ENCODE results near the gene BPIFB1.
A peak's percentile ranks its signal among the peaks of the same experiment; 100 is the strongest.

Gene BPIFB1

DNA sequence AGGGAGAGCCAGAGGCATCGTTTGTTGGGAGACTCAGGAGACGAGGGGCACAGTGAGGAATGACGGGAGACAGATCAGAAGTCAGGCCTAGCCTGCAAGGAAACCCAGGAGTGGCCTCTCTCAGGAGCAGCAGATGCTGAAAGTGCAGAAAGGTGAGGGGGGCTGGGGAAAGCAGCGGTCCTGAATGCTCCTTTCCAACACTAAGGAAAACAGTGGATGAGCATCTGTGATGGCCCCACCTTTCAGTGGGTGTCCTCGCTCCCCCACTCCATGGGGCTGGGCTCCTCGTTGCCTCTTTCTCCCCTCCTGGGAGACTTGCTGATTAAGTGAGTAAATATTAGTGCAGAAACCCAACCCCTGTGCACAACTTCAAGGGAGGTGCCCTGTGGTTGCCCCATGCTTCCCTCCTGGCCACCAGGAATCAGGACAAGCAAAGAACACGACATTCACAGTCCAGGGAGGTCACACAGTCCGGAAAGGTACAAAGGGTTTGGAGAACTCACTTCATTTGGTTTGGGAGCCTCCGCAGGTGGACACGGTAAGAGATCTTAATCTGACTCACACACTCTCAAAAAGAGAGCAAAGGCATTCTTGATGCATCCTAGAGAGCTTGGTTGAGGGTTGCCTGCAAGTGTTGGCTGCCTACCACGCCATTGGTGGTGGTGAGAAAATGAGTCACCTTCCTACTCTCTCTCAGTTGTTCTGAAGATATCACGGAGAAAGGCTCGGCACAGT is 9.7 kb upstream of the BPIFB1 start:
- DNase-seq (no peak), ATAC-seq (peak; percentile 43)

DNA sequence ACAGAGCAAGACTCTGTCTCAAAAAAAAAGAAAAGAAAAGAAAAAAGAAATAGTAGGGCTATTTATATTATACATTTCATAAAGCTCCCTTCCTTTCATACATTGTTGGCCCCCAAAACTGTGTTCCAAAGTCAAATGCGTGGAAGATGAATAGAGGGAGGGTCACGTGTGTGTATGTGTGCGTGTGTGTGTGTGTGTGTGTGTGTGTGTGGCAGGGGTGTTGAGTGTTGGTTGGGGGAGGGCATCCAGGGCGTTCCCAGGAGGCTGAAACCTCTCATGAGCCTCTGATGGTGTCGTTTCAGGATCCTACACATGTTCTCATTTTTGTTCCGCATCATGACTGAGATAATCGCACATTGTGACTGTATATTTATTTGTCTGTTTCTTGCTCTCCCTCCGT is 7.8 kb upstream of the BPIFB1 start:
- ATAC-seq (no peak), DNase-seq (no peak)

GRCh38 chr20:33275871-33276270 is 7.1 kb upstream of the BPIFB1 start:
- ATAC-seq: no peak
- no peak for DNase-seq

DNA sequence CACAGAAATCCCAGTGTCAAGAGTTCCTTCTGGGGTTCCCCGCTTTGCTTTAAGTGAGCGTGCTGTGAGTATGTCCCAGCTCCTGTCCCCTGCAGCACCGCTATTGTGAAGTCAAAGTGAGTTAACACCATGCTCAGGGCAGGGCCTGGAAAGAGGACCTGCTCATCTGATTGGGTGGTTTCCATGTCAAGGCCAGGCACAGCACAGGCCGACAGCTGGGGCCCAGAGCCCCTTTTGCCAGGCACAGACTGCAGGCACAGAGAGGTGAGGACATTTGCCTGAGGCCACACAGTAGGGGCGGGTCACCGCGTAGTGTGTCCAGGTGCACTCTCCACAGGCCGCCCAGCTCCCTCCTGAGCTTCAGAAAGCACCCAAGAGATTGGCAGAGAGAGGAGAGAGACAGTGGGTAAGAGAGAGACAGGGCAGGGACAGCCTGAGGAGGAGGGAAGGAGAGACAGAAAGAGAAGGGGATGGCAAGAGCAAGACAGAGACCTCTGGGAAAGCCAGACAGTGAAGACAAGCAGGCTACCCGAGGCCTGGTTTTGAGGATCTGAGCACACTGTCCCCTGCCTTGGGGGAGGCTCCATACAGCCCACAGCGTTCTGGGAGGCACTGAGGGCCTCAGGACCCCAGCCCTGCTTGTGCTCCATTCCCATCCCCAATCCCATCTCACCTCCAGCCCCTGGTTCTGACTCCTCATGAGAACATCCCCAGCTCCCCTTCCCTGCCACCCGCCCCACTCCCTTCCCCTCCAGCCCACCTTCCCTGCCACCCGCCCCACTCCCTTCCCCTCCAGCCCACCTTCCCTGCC is 6.5 kb upstream of the BPIFB1 start:
- ATAC-seq: no peak

GRCh38 chr20:33277471-33278441 is 5.3 kb upstream of the BPIFB1 start:
- ATAC-seq (no peak), DNase-seq (no peak)

More for the DNA sequence above, 6.5 kb upstream of the BPIFB1 start:
- no peak for DNase-seq

DNA sequence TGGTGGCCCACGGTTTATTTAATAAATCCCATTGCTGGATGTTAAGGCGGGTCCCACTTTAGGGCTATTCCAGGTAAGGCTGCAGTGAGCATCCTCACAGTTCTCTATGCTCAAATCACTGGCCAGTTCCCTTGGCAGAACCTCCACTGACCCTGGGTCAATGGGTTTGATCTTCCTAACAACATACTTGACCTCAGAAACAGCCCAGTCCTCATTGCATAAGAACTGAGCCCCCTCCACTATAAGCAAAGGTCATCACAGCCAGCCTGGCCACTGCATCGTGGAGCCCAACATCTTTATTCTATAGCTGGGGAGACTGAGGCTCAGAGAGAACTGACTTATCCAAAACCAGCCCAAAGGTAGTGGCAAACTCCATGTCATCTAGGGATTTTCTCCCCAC is 4.3 kb upstream of the BPIFB1 start:
- DNase-seq: no peak
- ATAC-seq: no peak

DNA sequence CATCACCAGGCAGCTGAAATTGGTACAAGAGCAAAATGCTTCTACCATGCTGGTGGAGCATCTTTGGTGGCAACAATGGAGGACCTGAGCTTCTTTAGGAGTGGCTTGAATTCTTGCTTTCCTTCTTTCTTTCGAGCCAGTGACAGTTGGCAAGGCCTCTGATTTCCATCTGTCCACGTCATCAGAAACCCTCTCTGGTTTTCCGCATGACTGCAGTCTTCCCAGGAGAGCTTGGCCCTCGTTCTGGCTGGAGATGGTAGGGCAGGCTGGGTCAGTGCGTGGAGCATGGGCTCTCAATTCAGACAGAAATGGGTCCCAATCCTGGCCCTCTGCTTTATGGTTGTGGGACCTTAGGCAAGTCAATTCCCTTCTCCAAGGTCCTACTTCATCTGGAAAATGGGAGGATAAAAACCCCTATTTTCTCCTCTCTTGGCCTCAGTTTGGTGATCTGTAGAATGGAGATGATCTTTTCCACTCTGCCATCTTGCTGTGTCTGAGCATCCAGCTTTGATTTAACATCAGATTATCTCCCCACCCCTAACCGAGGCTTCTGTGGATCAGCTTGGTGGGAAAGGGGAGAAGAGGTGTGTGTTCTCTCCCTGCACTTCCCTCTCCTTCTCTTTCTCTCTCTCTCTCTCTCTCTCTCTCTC is 3.6 kb upstream of the BPIFB1 start:
- ATAC-seq: no peak
- no peak for DNase-seq

DNA sequence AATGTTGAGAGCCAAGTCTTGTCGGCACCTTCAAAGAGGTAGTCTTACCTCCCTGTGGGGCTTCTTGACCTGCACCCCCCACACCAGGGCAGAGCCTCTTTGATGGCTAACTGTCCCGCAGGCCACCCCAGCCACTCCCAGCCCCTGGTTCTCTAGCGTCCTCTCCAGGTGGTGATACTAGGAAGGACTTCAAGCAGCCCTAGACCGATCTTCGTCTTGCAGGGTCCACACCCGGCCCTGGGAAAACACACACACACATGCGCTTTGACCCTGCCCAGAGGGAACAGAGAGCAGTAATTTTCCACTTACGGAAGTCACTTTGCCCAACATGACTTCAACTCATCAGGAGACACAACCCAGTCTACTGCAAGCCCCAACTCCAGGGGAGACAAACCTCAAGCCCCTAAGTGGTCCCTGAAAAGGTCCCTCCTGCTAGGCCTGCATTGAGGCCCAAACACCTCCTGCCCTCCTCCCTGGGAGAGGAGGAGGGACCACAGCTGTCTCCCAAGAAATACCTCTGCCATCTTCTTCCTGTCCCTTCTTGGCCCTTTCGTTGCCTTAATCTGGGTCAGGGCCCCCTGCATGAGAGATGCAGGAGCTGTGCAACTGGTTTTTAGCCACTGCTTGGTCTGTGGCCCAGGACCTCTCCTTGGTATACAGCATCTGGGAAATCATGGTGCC is 2.9 kb upstream of the BPIFB1 start:
- DNase-seq (no peak), ATAC-seq (no peak)

GRCh38 chr20:33280775-33281174 is 2.2 kb upstream of the BPIFB1 start:
- DNase-seq (no peak), ATAC-seq (no peak)

DNA sequence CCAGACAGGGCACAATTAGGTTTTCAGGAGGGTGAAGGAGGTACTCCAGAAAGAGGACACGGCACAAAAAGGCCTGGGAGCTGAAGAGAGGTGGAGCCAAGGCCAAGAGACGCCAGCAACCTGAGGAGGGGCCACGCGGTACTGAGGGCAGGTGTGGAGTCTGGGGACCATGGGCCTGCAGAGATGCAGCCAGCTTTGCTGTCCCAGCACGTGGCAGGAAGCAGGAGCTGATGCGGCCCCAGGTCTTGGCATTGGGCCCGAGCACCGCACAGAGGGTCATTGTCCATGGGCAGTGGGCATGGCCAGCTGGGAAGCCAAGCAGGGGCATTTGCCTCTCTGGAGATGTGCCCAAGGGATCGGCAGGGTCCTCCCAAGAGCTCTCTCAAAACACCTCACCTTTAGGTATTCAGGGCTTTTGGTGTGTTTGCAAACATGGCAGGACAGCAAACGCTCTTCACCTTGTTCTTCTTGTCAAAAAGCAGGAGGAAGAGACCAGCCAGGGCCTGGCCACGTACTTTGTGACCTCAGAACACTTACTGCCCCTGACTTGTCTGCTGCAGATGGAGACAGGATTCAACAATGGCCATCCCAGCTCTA is 1.4 kb upstream of the BPIFB1 start:
- ATAC-seq (no peak), DNase-seq (no peak)

DNA sequence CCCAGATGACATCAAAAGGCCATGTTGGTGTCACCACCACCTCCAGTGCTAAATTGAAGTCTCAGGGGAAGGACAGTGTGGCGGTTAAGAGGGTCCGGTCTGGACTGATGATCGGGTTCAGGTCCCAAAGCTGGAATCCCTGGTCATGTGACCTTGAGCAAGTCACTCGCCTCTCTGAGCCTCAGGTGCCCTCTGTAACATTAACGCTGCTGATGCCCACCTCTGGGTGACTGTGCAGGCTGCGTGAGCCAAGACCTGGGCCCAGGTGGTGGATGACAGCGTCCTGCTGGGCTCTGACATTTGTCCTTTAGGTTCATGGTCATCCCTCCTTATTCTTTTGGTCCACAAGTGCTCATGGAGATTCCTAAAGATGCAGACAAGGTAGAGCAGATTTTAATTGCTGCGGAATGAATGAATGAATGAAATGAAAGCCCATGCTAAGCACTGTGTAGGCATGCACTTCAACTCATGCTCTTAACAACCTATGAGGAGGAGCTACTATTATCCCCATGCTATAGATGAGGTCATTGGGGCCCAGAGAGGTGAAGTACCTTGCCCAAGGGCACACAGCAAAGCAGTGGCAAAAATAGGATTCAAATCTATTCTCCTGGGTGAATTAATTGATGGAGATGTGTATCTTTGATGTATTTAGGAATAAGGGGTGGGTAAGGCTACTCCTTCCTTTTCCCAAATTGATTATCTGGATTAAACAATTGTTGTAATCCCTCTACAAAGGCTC is 649 bp upstream of the BPIFB1 start:
- no peak for DNase-seq
- ATAC-seq: no peak

DNA sequence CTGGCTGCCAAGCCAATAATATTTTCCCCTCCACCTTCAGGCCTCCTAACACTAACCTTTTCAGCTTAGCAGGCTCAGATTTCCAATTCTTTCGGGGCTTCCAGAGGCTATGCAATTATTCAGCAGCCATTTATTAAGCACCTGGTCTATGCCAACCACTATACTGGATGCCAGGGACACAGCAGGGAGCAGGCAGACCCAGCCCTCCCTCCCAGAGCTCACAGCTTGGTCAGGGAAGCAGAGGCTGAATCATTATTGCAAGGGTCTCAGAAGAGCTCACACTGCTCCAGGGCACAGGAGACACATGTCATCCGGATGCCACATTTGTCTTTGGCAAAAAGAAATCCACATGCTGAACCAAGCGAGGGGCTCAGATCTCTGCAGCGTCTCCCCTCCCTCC is 1.3 kb downstream of the BPIFB1 start:
- ATAC-seq (no peak), DNase-seq (no peak)

DNA sequence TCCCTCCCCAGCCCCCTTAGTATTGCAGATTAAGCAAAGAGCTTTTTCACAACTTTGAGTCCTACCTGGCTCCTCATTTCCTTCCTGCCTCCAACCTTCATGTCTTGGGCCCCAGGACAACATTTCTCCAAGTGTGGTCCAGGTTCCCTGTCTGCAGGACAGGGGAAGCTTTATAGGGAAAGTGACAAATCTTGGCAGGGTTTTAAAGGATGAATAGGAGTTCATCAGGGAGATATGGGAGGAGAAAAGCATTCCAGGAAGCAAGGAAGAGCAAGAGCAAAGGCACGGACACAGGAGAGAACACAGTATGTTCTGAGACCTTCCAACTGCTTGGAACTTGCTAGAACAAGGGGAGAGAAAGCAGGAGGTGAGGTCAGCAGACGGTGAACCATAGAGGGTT is 1.9 kb downstream of the BPIFB1 start:
- DNase-seq: no peak
- ATAC-seq: no peak

DNA sequence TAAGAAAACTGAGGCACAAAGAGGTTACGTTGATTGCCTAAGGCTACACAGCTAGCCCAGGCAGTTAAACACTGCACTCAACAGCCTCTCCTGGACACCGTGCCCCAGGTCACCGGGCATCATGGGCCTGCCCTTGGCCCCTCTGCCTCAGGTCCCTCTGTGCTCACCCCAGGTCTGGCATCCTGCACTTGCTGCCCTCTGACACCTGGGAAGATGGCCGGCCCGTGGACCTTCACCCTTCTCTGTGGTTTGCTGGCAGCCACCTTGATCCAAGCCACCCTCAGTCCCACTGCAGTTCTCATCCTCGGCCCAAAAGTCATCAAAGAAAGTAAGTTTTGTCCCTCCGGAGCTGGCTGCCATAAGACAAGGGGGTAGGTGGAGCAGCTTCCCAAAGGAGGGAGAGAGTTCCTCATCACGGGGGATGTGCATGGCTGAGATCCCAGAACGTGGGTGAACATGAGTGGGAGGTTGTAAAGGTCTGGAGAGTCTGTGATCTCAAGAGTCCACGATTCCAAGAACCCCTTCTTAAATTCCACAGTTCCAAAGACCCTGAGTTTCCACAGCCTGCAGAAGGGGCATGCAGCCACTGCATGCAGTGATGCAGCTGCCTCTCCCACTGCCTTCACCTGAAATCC is 3.0 kb downstream of the BPIFB1 start:
- ATAC-seq (no peak), DNase-seq (no peak)

DNA sequence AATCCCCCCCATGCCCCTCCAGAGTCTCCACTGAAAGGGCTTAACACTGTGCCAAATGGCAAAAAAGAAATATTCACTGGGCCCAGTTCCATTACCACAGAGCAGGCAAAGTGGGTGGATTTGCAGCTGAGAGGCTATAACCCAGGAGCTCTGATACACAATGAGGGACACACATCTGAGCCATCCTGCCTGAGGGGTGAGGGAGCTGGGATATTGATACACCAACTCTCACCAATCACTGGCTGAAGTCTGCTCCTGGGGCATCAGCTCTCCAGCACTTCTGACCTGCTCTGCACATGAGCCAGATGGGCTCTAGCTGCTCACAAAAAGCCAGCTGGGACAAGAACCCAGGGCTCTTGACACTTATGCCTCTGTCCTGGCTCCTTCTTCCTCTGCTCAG is 4.9 kb downstream of the BPIFB1 start:
- no peak for ATAC-seq
- DNase-seq: no peak

- DNase-seq (no peak), ATAC-seq (no peak)
Observed at GRCh38 chr20:33290852-33291251, 7.8 kb downstream of the BPIFB1 start.

GRCh38 chr20:33291416-33291815 is 8.4 kb downstream of the BPIFB1 start:
- no peak for ATAC-seq

GRCh38 chr20:33291830-33292355 is 8.9 kb downstream of the BPIFB1 start:
- ATAC-seq (peak; percentile 40), DNase-seq (peak; percentile 77)

More at GRCh38 chr20:33291416-33291815, 8.4 kb downstream of the BPIFB1 start:
- no peak for DNase-seq

- ATAC-seq (no peak), DNase-seq (no peak)
Observed at GRCh38 chr20:33296206-33296605, 13.2 kb downstream of the BPIFB1 start.

Data from stimulated activated naive CD8-positive, alpha-beta T cell treated with anti-CD3 and anti-CD28 coated beads, Interleukin-15, Interleukin-2, amounts not matched to agents 100 U/mL and 50 U/mL, for 24 hours (primary cell).